IMR-90 (cell line): ENCODE measurements around the gene DUSP2. TPM values are rescaled to one million over a fixed set of nuclear protein-coding genes. Genes with fewer than 3 reads are reported as not detected.

Source experiments
- ATAC-seq: fragments of 200-7000 bp; cut with Tn5 transposase; 2 replicates; pipeline ENCODE4 v1.9.1; 2020; ENCODE audit warnings: low read depth, mild to moderate bottlenecking, moderate library complexity
- BruUV-seq: library from RNA; stranded (reverse); fragments of 400-500 nt; replicated peaks from 2 replicates; lab custom pipeline; 2021; lab: Mats Ljungman, UMichigan
- CTCF ChIA-PET: fragments of 300-600 bp; formaldehyde crosslinking; extraction: SDS; loops from one replicate; lab custom pipeline; 2021; ENCODE audit warnings: antibody characterized with exemption; lab: Yijun Ruan, JAX
- POLR2A ChIA-PET: fragments of 300-600 bp; sonication (Branson Sonifier 250); formaldehyde crosslinking; loops from one replicate; lab custom pipeline; 2022; ENCODE audit warnings: antibody characterized with exemption; ENCODE audit not compliant: unreplicated experiment; lab: Charles Lee
- DNase-seq: peaks from one replicate; pipeline ENCODE4 v3.0.0; 2013
- H2AFZ ChIP-seq: replicated peaks from 2 replicates; pipeline ENCODE3; 2013; ENCODE audit warnings: low read length, mild to moderate bottlenecking; ENCODE audit not compliant: poor library complexity
- H2AK5ac ChIP-seq: 2 replicates; pipeline ENCODE4 v1.6.1; 2013; ENCODE audit warnings: low read depth, low read length, inconsistent platforms
- H2AK9ac ChIP-seq: replicated peaks from 2 replicates; pipeline ENCODE3; 2013; ENCODE audit warnings: mild to moderate bottlenecking, low read depth, low read length, moderate library complexity; ENCODE audit not compliant: poor library complexity
- H2BK120ac ChIP-seq: 2 replicates; pipeline ENCODE4 v1.6.1; 2013; ENCODE audit warnings: low read depth, low read length, inconsistent platforms
- H2BK15ac ChIP-seq: 3 replicates; pipeline ENCODE4 v1.6.1; 2013; ENCODE audit warnings: low read depth, low read length, inconsistent platforms
- H2BK20ac ChIP-seq: 2 replicates; pipeline ENCODE4 v1.6.1; 2013; ENCODE audit warnings: low read depth, mild to moderate bottlenecking, inconsistent platforms, low read length, moderate library complexity
- H2BK5ac ChIP-seq: 2 replicates; pipeline ENCODE4 v1.6.1; 2013; ENCODE audit warnings: mild to moderate bottlenecking, low read depth, low read length, inconsistent platforms; ENCODE audit not compliant: poor library complexity, severe bottlenecking
- H3K14ac ChIP-seq: replicated peaks from 2 replicates; pipeline ENCODE4 v1.6.1; 2013; ENCODE audit warnings: low read depth, low read length, inconsistent platforms
- H3K18ac ChIP-seq: 2 replicates; pipeline ENCODE4 v1.6.1; 2013; ENCODE audit warnings: low read depth, low read length, control low read depth
- H3K23ac ChIP-seq: 2 replicates; pipeline ENCODE4 v1.6.1; 2013; ENCODE audit warnings: low read depth, low read length, inconsistent platforms
- H3K27ac ChIP-seq: 2 replicates; pipeline ENCODE4 v1.5.1; 2013; ENCODE audit warnings: mild to moderate bottlenecking, control low read depth, low read length; ENCODE audit not compliant: insufficient read depth
- H3K27me3 ChIP-seq: 2 replicates; pipeline ENCODE4 v1.6.1; 2013; ENCODE audit warnings: low read length; ENCODE audit not compliant: control insufficient read depth, insufficient read depth
- H3K36me3 ChIP-seq: 2 replicates; pipeline ENCODE4 v1.6.1; 2013; ENCODE audit warnings: low read length, mixed read lengths; ENCODE audit not compliant: control insufficient read depth, insufficient read depth
- H3K4ac ChIP-seq: 2 replicates; pipeline ENCODE4 v1.6.1; 2013; ENCODE audit warnings: low read depth, low read length, inconsistent platforms
- H3K4me1 ChIP-seq: 2 replicates; pipeline ENCODE4 v1.6.1; 2013; ENCODE audit warnings: low read length, mixed read lengths; ENCODE audit not compliant: control insufficient read depth, insufficient read depth
- H3K4me2 ChIP-seq: 2 replicates; pipeline ENCODE4 v1.6.1; 2013; ENCODE audit warnings: low read depth, mild to moderate bottlenecking, control low read depth, low read length, moderate library complexity
- H3K4me3 ChIP-seq: 2 replicates; pipeline ENCODE4 v1.5.1; 2013; ENCODE audit warnings: low read depth, mild to moderate bottlenecking, control low read depth, low read length, moderate library complexity; ENCODE audit not compliant: insufficient read depth
- H3K56ac ChIP-seq: 2 replicates; pipeline ENCODE4 v1.6.1; 2013; ENCODE audit warnings: low read length, inconsistent platforms; ENCODE audit not compliant: insufficient read depth; ENCODE audit errors: extremely low read depth
- H3K79me1 ChIP-seq, 2 experiments: 2 replicates each; pipeline ENCODE4 v1.6.1; 2013; ENCODE audit warnings: low read length in 2 of 2, inconsistent platforms in 1 of 2, low read depth in 1 of 2
- H3K9ac ChIP-seq: 2 replicates; pipeline ENCODE4 v1.6.1; 2013; ENCODE audit warnings: low read depth, low read length, control low read depth
- H3K9me1 ChIP-seq: 2 replicates; pipeline ENCODE4 v1.6.1; 2013; ENCODE audit warnings: low read length, inconsistent platforms; ENCODE audit not compliant: insufficient read depth
- H3K9me3 ChIP-seq: 2 replicates; pipeline ENCODE4 v1.6.1; 2013; ENCODE audit warnings: low read length; ENCODE audit not compliant: control insufficient read depth, insufficient read depth
- H4K20me1 ChIP-seq: 2 replicates; pipeline ENCODE4 v1.6.1; 2013; ENCODE audit warnings: low read length, inconsistent platforms; ENCODE audit not compliant: insufficient read depth
- H4K5ac ChIP-seq: 2 replicates; pipeline ENCODE4 v1.6.1; 2013; ENCODE audit warnings: mild to moderate bottlenecking, low read depth, low read length, control low read depth
- H4K8ac ChIP-seq, 2 experiments: 2 replicates each; pipeline ENCODE4 v1.6.1; 2013; ENCODE audit warnings: low read depth in 2 of 2, low read length in 2 of 2, control low read depth in 1 of 2, inconsistent platforms in 1 of 2
- H4K91ac ChIP-seq: 2 replicates; pipeline ENCODE4 v1.6.1; 2013; ENCODE audit warnings: low read depth, low read length, inconsistent platforms; ENCODE audit not compliant: insufficient read depth
- CEBPB ChIP-seq: IDR thresholded peaks from 2 replicates; pipeline ENCODE4 v1.6.1; 2012; ENCODE audit warnings: low read depth, low read length, improper control_type of control experiment
- CTCF ChIP-seq: conservative IDR thresholded peaks from 2 replicates; pipeline ENCODE4 v1.5.1; 2012; ENCODE audit warnings: mild to moderate bottlenecking, low read depth, low read length, improper control_type of control experiment
- MAFK ChIP-seq: IDR thresholded peaks from 2 replicates; pipeline ENCODE4 v1.6.1; 2012; ENCODE audit warnings: low read depth, low read length, improper control_type of control experiment
- POLR2A ChIP-seq: IDR thresholded peaks from 2 replicates; pipeline ENCODE4 v1.6.1; 2012; ENCODE audit warnings: mild to moderate bottlenecking, low read depth, low read length
- USF2 ChIP-seq: fragments of 150-350 bp; IDR thresholded peaks from 2 replicates; pipeline ENCODE4 v1.6.1; 2017; ENCODE audit warnings: mild to moderate bottlenecking, antibody characterized with exemption, low read length, low read depth
- WGBS, 2 experiments: methylation state at CpG; one replicate each; pipeline versions ENCODE4 v1.1.5 to v1.1.7; 2013; ENCODE audit warnings: missing lambda C conversion rate in 2 of 2; ENCODE audit not compliant: insufficient read length in 1 of 2; ENCODE audit errors: extremely low coverage in 2 of 2; 5-methylcytosine and 5-hydroxymethylcytosine counted together
- dilution Hi-C: fragments of 300-500 bp; cut with HindIII; formaldehyde crosslinking; loops from one replicate; pipeline ENCODE4 v1.14.3; 2018; ENCODE audit warnings: low sequenced_read_pairs; ENCODE audit not compliant: unreplicated experiment
- in situ Hi-C: fragments of 300-500 bp; cut with MboI; formaldehyde crosslinking; loops from 3 replicates; pipeline ENCODE4 v1.14.3; 2019; ENCODE audit warnings: low sequenced_read_pairs, inconsistent platforms, mixed read lengths
- intact Hi-C: fragments of 100-400 bp; cut with micrococcal nuclease; formaldehyde crosslinking; loops from 2 replicates; pipeline ENCODE4 v1.10.0; 2022
- polyA plus RNA-seq, 3 experiments: library from polyadenylated mRNA; depleted of rRNA; stranded (reverse); fragments of >200 nt; gene quantifications; 2 replicates each; pipeline ENCODE4 v1.2.3, GENCODE V29; 2012; ENCODE audit warnings: low replicate concordance in 1 of 3
- total RNA-seq: library from RNA; depleted of rRNA; stranded (reverse); fragments of >200 nt; gene quantifications from 2 replicates; pipeline ENCODE4 v1.2.3, GENCODE V29; 2012

DUSP2 gene
- total and polyA plus RNA-seq, 2 of the 4 experiments (the other 2 are of a cell fraction) = 1.8 to 3.8 TPM

- H3K36me3 ChIP-seq = peaks cover 20% of the 10 kb centered on the region
- POLR2A ChIA-PET = no interaction called here
- H3K18ac ChIP-seq = no peak overlapping the region
- H3K79me1 ChIP-seq = peaks cover 8 to 10% of the 10 kb centered on the region in 2 experiments; a peak in 2 of 4 replicates
- TF ChIP-seq MAFK (no peak), POLR2A (no peak), CEBPB (no peak), USF2 (no peak), CTCF (no peak)
- no peak overlapping the region for H3K23ac ChIP-seq
- H3K56ac ChIP-seq = no peak overlapping the region
- H4K20me1 ChIP-seq = no peaks in the 10 kb centered on the region
- no peaks in the 10 kb centered on the region for H3K9me1 ChIP-seq
- WGBS, 2 experiments = no CpG with 5 or more reads among the region's 5 CpGs
- H3K4me2 ChIP-seq = no peak overlapping the region
- H4K8ac ChIP-seq = no peak overlapping the region
- in situ Hi-C loops (no loop called here), intact Hi-C loops (no loop called here), dilution Hi-C loops (no loop called here)
- no peak overlapping the region for H3K4me3 ChIP-seq
- no peak overlapping the region for H4K5ac ChIP-seq
- H3K9ac ChIP-seq = no peak overlapping the region
- no peak overlapping the region for H3K4ac ChIP-seq
- no peaks in the 10 kb centered on the region for H3K4me1 ChIP-seq
- H2BK15ac ChIP-seq = no peak overlapping the region
- H3K14ac ChIP-seq = no peak overlapping the region
- no peak overlapping the region for H2BK20ac ChIP-seq
- no peaks in the 10 kb centered on the region for H3K9me3 ChIP-seq
- DNase-seq (no peak), ATAC-seq (no peak)
- CTCF ChIA-PET = no interaction called here
- H4K91ac ChIP-seq = no peak overlapping the region
- H2AFZ ChIP-seq = no peak overlapping the region
- no peak overlapping the region for H2BK5ac ChIP-seq
- no peak overlapping the region for H2BK120ac ChIP-seq
- no peak overlapping the region for H3K27ac ChIP-seq
- H2AK5ac ChIP-seq = no peak overlapping the region
- no peak overlapping the region for H2AK9ac ChIP-seq
- no TSS peak for BruUV-seq
- H3K27me3 ChIP-seq = no peaks in the 10 kb centered on the region
Observed at GRCh38 chr2:96181529-96181928, 36.3 kb upstream of the DUSP2 start.
